ENCODE measurements around the gene KLK12.
A peak's percentile ranks its signal among the peaks of the same experiment; 100 is the strongest.

KLK12 gene

DNA sequence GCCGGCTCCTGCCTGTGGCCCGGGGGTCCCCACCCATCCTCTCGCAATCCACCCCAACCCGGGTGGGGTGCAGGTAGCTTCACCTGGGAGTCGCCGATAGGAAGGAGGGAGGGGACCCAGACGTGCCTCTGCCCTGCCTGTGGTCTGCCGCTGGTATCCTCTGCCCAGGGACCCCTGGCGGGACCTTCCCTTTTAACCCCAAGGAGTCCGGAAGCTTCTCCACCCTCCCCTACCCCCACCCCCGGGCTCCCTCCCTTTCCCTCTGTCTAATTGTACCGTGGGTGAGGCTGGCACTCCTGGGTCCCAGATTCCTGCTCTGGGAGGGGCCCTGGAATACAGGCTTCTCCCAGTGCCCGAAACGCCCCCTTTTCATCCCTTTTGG is 15.3 kb downstream of the KLK12 start, which contains the start of gene KLK10:
Gene KLK10 (minus strand): TSS at position 166 of the 382 bp plus-strand sequence. CDS start 579 bp downstream, outside the sequence.
- TF ChIP-seq, protein P1, sequence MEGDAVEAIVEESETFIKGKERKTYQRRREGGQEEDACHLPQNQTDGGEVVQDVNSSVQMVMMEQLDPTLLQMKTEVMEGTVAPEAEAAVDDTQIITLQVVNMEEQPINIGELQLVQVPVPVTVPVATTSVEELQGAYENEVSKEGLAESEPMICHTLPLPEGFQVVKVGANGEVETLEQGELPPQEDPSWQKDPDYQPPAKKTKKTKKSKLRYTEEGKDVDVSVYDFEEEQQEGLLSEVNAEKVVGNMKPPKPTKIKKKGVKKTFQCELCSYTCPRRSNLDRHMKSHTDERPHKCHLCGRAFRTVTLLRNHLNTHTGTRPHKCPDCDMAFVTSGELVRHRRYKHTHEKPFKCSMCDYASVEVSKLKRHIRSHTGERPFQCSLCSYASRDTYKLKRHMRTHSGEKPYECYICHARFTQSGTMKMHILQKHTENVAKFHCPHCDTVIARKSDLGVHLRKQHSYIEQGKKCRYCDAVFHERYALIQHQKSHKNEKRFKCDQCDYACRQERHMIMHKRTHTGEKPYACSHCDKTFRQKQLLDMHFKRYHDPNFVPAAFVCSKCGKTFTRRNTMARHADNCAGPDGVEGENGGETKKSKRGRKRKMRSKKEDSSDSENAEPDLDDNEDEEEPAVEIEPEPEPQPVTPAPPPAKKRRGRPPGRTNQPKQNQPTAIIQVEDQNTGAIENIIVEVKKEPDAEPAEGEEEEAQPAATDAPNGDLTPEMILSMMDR (conservative IDR thresholded peaks at IDR 0.05; ENCODE audit: low read depth, low read length) = no peak
- DNase-seq (ENCODE audit: low read depth) = no peak
- no peak within 1 kb of the TSS for H3K4me3 ChIP-seq (ENCODE audit: low read depth, low read length)

DNA sequence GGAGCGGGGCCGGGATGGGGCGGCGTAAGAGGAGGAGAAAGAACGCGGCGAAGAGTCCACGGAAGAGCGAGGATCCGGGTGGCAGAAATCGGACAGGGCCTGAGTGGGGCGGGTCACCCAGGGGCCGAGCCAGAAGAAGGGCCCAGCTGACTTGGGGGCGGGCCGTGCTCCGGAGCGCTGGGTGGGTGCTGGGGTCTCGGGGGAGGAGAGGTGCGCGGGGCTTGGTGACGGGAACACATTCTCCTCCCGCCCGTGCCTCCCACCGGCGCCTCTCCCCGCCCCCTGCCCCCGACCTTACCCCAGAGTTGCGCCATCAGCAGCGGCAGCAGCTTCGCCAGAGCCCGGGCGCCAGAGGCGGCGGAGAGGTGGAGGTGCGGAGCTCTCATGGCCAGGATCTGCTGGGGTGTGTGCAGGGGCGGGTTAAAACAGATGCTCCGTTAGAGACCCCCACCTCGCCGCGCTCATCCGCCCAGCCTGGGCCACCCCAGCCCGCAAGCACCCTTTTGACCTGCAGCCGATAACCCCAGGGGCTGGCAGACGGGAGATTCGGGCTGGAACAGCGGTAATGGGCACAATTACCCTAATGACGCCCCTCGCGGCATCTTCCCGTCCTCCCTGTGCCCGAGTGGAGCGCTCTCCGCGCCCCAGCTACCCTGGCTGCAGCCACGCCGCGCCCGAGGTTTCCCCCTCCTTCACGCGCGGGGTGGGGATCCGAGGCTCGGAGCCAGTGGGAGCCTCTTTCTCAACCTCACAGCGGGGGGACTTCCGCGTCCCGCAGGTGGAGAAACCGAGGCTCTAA is 15.9 kb downstream of the KLK12 start:
- DNase-seq (ENCODE audit: low read depth) = no peak
- no peak overlapping the region for H3K4me3 ChIP-seq (ENCODE audit: low read depth, low read length)
- TF ChIP-seq, protein P1 (conservative IDR thresholded peaks at IDR 0.05; ENCODE audit: low read depth, low read length) = no peak

DNA sequence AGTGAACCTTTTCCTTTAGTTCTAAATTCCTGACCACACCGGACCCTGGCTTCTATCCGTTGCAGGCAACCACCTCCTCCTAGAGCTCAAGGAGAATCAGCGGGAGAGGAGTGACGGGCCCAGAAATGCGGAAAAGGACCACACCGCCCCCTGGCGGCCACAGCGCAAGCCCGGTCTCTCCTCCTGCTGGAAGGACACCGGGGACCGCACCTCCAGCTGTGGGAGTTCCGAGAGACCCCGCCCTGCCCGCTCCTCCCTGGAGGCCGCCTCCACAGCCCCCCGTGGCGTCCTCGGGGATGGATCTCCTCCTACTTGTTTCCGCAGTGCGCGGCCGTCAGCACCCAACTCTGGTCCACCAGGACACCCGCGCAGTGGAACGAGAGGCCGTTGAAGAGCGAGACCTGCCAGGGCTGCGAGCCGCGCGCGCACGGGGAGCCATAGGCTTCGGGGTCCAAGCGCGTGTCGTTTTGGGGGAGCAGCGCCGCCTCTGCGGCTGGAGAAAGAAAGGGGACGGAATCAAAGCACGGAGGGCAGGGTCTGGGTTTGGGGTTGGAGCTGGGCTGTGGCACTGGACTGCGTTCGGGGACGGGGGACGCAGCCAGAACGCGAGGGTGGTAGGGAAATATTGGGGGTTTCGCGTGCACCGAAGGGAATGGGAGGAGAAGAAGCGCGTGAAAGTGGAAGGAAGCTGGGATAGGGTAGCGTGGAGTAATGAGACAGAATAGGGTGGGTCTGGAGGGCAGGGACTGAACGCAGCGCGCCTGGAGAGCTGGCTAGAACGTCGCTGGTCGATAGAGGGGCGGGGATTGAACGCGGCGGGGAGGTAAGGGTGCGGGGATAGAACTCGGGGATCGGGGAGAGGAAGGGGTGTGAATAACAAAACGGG is 17.8 kb downstream of the KLK12 start:
- H3K4me3 ChIP-seq (ENCODE audit: low read depth, low read length) = no peak overlapping the region
- TF ChIP-seq, protein P1 (conservative IDR thresholded peaks at IDR 0.05; ENCODE audit: low read depth, low read length) = peak; percentile 61
- peak; percentile 33 for DNase-seq (ENCODE audit: low read depth)

DNA sequence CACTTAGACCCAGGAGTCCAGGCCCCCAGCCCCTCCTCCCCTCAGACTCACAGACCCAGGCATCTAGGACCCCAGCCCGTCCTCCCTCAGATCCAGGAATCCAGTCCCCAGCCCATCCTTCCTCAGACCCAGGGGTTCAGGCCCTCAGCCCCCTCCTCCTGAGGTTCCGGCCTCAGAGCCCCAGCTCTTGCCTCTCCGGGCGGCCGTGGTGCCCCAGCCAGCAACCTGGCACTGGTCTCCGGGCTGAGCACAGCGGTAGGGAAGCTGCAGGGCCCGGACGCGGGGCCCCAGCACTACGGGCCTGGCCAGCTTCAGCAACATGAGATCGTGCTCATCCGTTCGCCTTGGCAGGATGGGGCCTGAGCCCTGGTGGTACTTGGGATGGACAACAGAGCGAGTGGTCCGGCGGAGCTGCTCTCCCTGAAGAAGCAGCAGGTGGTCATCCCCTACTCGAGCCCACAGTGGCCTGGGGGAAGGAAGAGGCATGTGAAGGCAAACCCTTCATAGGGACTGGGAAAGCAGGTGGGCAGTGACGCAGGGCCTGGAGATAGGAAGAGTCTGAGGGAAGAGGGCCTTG is 19.0 kb downstream of the KLK12 start:
- TF ChIP-seq, protein P1 (conservative IDR thresholded peaks at IDR 0.05; ENCODE audit: low read depth, low read length) = no peak
- H3K4me3 ChIP-seq (ENCODE audit: low read depth, low read length) = no peak overlapping the region
- DNase-seq (ENCODE audit: low read depth) = no peak

DNA sequence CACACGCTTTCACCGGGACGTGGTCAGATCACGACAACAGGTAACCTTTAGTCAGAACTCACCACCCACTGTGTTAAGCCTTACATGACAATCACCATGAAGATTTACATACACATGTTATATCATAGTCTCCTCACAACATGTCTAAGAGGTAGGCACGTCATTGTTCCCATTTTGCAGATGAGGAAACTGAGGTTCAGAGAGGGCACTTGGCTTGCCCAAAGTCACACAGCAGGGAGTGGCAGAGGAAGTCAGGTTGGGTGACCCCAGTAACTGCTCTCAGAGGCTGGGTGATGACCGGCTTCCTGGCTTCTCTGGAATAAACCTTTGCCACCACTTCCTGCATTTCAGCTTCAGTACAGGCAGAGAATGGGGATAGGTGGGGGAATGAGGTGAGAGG is 20.6 kb downstream of the KLK12 start:
- DNase-seq (ENCODE audit: low read depth) = no peak
- TF ChIP-seq, protein P1 (conservative IDR thresholded peaks at IDR 0.05; ENCODE audit: low read depth, low read length) = no peak
- no peak overlapping the region for H3K4me3 ChIP-seq (ENCODE audit: low read depth, low read length)

DNA sequence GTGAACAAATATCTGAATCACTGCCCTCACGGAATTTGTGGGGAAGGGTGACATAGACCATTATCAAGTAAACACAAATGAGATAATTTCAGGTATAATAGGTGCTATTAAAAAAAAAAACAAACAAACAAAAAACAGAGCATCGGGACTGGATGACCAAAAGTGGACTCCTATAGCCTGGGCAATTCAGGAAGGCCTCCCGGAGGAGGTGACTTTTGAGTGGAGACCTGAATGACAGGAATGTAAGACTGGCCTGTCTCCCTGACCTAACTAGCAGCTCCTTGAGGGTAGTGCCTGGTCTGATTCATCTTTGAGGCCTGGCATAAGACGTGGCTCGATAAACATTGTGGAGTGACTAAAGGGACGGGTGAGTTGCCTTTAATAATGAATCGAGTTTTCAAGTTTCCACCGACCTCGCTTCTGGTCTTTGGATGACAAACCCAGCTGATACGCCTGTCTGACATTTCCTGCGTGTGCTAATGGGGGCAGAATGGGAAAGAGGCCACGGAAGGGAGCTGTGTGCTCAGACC is 22.1 kb downstream of the KLK12 start:
- no peak for DNase-seq (ENCODE audit: low read depth)
- TF ChIP-seq, protein P1 (conservative IDR thresholded peaks at IDR 0.05; ENCODE audit: low read depth, low read length) = no peak
- H3K4me3 ChIP-seq (ENCODE audit: low read depth, low read length) = no peak overlapping the region

Measured in choroid plexus epithelial cell (primary cell).